ENCODE measurements around the gene NPDC1.

The NPDC1 gene

GRCh38 chr9:137077010-137077747 is 31.2 kb upstream of the NPDC1 start, which contains the start of gene UAP1L1:
TSS of gene UAP1L1 (plus strand) at chr9:137077517. CDS start at chr9:137077533, 16 bp downstream.
- TF ChIP-seq CTCF (IDR thresholded peaks at IDR 0.05) = no peak
- no peak within 1 kb of the TSS for H3K27ac ChIP-seq
- peaks cover 39 to 40% of the 10 kb centered on the region in 2 experiments for H3K4me1 ChIP-seq (ENCODE audit: control insufficient read depth in 1 of 2, insufficient read depth in 1 of 2, low read depth in 1 of 2, low read length in 1 of 2)
- peaks cover 60% of the 10 kb centered on the region for H3K27me3 ChIP-seq
- H3K36me3 ChIP-seq = no peaks in the 10 kb centered on the region
- H3K4me3 ChIP-seq (ENCODE audit: low read depth in 1 of 2, low read length in 1 of 2) = peak within 1 kb of the TSS; percentile 28 to 32
- H3K9me3 ChIP-seq = no peaks in the 10 kb centered on the region

GRCh38 chr9:137076636-137077009 is 30.6 kb upstream of the NPDC1 start:
- Histone ChIP-seq H3K27ac (no peak overlapping the region), H3K4me1 (ENCODE audit: control insufficient read depth in 1 of 2, insufficient read depth in 1 of 2, low read depth in 1 of 2, low read length in 1 of 2) (peaks cover 44 to 46% of the 10 kb centered on the region in 2 experiments), H3K9me3 (no peaks in the 10 kb centered on the region), H3K4me3 (ENCODE audit: low read depth in 1 of 2, low read length in 1 of 2) (peak overlapping the region in 1 of 2 experiments; percentile 20), H3K36me3 (no peaks in the 10 kb centered on the region), H3K27me3 (peaks cover 61% of the 10 kb centered on the region)
- TF ChIP-seq CTCF (IDR thresholded peaks at IDR 0.05) = no peak

GRCh38 chr9:137075275-137075775 is 29.3 kb upstream of the NPDC1 start:
- TF ChIP-seq CTCF (IDR thresholded peaks at IDR 0.05) = no peak
- H3K36me3 ChIP-seq = no peaks in the 10 kb centered on the region
- no peak overlapping the region for H3K27ac ChIP-seq
- no peaks in the 10 kb centered on the region for H3K9me3 ChIP-seq
- peaks cover 72% of the 10 kb centered on the region for H3K27me3 ChIP-seq
- H3K4me1 ChIP-seq (ENCODE audit: control insufficient read depth in 1 of 2, insufficient read depth in 1 of 2, low read depth in 1 of 2, low read length in 1 of 2) = peaks cover 56 to 57% of the 10 kb centered on the region in 2 experiments
- no peak overlapping the region for H3K4me3 ChIP-seq (ENCODE audit: low read depth in 1 of 2, low read length in 1 of 2)

- peaks cover 58 to 61% of the 10 kb centered on the region in 2 experiments for H3K4me1 ChIP-seq (ENCODE audit: control insufficient read depth in 1 of 2, insufficient read depth in 1 of 2, low read depth in 1 of 2, low read length in 1 of 2)
Measured at GRCh38 chr9:137074657-137075274, 28.8 kb upstream of the NPDC1 start.

GRCh38 chr9:137073992-137074399 is 28.0 kb upstream of the NPDC1 start:
- Histone ChIP-seq H3K9me3 (no peaks in the 10 kb centered on the region), H3K36me3 (no peaks in the 10 kb centered on the region), H3K27me3 (peaks cover 72% of the 10 kb centered on the region), H3K4me1 (ENCODE audit: control insufficient read depth in 1 of 2, insufficient read depth in 1 of 2, low read depth in 1 of 2, low read length in 1 of 2) (peaks cover 66 to 69% of the 10 kb centered on the region in 2 experiments), H3K4me3 (ENCODE audit: low read depth in 1 of 2, low read length in 1 of 2) (no peak overlapping the region), H3K27ac (peak overlapping the region; percentile 73)
- no peak for TF ChIP-seq CTCF (IDR thresholded peaks at IDR 0.05)

More at GRCh38 chr9:137074657-137075274, 28.8 kb upstream of the NPDC1 start:
- Histone ChIP-seq H3K9me3 (no peaks in the 10 kb centered on the region), H3K36me3 (no peaks in the 10 kb centered on the region), H3K4me3 (ENCODE audit: low read depth in 1 of 2, low read length in 1 of 2) (no peak overlapping the region), H3K27me3 (peaks cover 72% of the 10 kb centered on the region), H3K27ac (no peak overlapping the region)
- TF ChIP-seq CTCF (IDR thresholded peaks at IDR 0.05) = no peak
